NCI-H446 treated with DMSO at 0.1 percent for 48 hours (cell line): ENCODE measurements around the gene UMODL1.

Source experiments
- DNase-seq: peaks from one replicate; lab custom pipeline; 2025; lab: John Stamatoyannopoulos, UW

Gene UMODL1

DNA sequence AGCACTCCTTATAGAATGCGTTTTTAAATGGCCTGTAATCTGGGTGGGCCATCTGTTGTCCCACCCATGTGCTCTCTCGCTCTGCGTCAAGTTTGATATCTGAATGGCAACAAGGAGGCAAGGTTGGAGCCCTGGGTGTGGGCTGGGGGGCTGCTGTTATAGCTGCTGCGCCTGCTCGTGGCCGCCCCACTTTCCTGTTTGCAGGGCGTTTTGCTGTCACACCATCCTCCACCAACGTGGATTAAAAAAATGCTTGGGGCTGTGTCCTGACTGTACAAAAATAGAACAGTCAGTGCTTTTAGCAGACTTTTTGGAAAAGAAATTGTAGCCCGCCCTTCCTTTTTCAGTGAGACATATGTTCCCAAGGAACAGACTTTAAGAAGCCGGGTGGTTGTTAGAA lies 25.4 kb downstream of the UMODL1 start:
- DNase-seq: no peak

DNA sequence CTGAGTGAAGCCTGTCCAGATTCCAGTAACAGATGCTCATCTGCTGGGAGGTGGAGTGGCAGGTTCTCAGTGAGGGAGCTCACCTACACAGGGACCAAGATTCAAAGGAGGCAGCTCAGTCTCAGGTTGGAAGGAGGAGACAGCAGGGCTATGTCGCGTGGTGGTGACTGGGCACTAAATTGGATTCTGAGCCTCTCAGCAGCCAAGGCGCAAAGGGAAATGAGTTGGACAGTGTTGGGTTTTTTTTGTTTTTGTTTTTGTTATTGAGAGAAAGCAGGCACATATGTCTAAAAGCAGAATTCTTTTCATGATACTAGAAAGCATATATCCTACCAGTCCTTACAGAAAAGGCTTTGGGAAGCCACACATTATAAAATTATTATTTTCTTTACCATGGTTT lies 26.2 kb downstream of the UMODL1 start:
- no peak for DNase-seq

- peak; percentile 77 for DNase-seq
Observed at GRCh38 chr21:42097860-42098454, 26.8 kb downstream of the UMODL1 start.

GRCh38 chr21:42098957-42099505 lies 27.9 kb downstream of the UMODL1 start:
- DNase-seq: no peak

- no peak for DNase-seq
Observed at GRCh38 chr21:42101246-42101645, 30.1 kb downstream of the UMODL1 start.

- DNase-seq: no peak
Observed at GRCh38 chr21:42102076-42102475, 31.0 kb downstream of the UMODL1 start.

DNA sequence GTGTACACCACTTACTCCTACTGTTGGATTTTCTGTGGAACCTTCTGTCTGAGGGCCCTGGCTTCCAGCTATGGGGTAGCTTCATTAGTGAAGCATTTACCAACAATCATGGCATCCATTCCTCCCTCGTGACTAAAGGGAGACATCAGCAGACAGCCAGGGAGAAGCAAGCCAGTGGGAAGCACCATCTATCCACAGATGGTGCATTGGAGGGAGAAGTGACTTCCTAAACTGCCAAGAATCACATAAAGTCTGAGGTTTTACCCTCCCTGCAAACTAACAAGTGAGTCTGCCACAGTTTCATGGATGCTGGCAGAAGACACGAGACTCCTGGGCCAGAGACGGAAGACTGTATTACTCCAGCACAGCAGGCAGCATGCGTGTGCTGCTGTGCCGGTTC lies 31.4 kb downstream of the UMODL1 start:
- DNase-seq: no peak

DNA sequence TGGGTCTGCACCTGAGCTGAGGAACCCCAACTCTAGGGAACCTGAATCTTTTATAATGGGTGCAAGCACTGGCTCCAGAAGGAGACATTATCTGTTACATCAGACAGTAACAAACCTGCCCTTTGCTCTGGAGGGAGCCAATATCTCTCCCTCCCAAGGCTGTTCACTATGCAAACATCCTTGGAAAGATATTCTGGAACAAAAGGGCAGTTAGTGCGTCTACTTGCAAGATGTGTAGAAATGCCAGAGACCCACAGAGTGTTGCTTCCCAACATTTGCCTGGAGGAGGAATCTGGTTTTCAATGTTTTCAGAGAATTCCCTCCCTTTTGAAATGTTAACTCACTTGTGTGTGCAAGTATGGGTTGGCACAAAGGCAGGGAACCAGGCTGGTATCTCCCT lies 31.9 kb downstream of the UMODL1 start:
- DNase-seq: no peak

- no peak for DNase-seq
Observed at GRCh38 chr21:42103843-42104242, 32.7 kb downstream of the UMODL1 start.

GRCh38 chr21:42105476-42106315 lies 34.6 kb downstream of the UMODL1 start:
- DNase-seq: no peak

DNA sequence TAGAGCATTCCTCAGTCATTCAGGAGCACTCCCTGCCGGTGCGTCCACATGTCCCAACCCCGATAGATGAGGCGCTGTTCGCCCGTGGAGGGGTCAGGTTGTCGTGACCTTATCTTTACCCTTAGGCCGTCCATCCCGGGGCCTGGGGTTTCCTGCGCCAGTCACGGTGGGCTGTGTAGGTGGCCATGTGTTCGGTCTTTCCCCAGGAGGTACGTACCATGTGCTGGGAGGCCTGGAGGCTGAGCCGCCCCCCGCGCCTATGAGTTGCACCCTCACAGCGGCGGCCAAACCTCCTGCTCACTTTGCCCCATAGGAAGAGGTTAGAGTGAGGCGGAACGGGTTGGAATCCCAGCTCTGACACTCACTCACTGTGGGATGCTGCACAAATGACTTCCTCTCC lies 35.3 kb downstream of the UMODL1 start:
- no peak for DNase-seq

- no peak for DNase-seq
Observed at GRCh38 chr21:42107177-42107880, 36.2 kb downstream of the UMODL1 start.

DNA sequence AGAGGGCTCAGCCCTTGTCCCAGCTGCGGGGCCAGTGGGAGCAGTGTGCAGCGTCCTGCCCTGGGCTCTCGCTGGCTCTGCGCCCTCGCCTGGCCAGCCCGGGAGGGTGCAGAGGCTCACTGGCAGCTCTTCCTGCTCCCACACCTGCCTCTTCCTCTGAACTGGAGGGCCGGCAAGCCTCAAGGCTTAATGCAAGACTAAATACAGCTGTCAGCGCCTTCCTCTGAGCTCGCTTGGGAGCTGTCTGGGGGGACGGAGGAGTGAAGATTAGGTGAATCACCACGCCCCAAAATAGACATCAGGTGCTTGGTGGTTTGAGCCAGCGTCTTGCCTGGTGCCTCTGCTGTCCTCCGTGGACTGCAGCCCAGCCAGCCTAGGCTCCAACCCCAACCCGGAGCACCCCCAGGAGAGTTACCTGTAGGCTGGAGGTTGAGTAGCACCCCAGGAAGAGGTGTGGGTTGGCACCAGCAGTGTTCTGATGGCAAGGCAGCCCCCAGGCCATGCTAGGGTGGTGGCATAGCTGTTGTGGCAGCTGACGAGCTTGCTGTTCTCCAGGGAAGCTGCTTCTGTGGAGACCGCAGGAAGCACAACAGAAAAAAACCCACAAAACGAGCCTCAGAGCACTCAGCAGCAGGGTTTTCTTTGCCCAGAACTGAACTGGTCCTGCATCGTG lies 36.9 kb downstream of the UMODL1 start:
- no peak for DNase-seq

- DNase-seq: no peak
Observed at GRCh38 chr21:42108554-42109340, 37.6 kb downstream of the UMODL1 start.

- no peak for DNase-seq
Observed at GRCh38 chr21:42109473-42109872, 38.4 kb downstream of the UMODL1 start.

DNA sequence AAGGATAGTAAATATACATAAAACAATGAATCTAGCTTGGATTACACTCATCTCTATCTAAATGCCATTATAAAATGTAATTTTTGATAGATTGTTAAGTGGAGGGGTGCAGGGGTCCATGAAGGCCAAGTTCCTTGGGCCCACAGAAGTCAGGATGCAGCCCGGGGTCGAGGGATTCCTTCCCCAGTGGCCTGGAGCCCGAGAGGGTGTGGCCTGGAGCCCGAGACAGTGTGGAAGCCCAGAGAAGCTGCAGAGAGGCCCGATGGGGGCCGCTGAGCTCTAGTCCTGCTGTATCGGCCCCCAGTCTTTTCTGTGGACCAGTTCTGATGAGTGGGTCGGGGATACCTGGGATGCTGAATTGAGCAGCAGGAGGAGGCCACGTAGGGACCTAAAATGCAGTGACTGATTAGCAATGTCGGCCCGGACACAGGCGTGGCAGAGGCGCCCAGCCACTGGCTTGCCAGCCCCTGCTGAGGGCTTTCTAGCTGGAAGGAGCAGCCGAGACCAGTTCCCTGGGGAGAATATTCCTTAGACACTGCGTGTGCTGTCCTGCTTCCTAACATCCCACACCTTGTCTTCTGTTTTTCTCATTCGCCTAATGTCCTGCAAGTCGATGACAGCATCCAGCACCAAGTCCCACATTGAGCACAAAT lies 38.9 kb downstream of the UMODL1 start:
- no peak for DNase-seq

GRCh38 chr21:42110691-42111469 lies 39.8 kb downstream of the UMODL1 start:
- DNase-seq: no peak

DNA sequence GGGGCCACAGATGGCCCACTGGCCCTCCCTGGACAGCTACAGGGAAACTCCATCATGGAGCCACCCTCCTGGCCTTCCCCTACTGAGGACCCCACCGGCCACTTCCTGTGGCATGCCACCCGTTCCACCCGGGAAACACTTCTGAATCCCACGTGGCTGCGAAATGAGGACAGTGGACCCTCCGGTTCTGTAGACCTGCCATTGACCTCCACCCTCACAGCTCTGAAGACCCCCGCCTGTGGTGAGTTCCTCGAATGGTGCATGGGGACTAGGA lies 40.3 kb downstream of the UMODL1 start:
- DNase-seq: no peak

GRCh38 chr21:42111811-42112210 lies 40.7 kb downstream of the UMODL1 start:
- no peak for DNase-seq

GRCh38 chr21:42112238-42112637 lies 41.1 kb downstream of the UMODL1 start:
- DNase-seq: no peak
